GM20000 (cell line): ENCODE measurements around the gene RTN4RL2.

Experiments
- DNase-seq: peaks from one replicate; pipeline ENCODE4 v3.0.0; 2012; ENCODE audit warnings: low spot score
- TF ChIP-seq, protein P1 (sequence below): IDR thresholded peaks from 2 replicates; pipeline ENCODE4 v1.5.1; 2012; ENCODE audit warnings: mild to moderate bottlenecking, control low read depth; ENCODE audit errors: extremely low read depth, missing control alignments

The RTN4RL2 gene

DNA sequence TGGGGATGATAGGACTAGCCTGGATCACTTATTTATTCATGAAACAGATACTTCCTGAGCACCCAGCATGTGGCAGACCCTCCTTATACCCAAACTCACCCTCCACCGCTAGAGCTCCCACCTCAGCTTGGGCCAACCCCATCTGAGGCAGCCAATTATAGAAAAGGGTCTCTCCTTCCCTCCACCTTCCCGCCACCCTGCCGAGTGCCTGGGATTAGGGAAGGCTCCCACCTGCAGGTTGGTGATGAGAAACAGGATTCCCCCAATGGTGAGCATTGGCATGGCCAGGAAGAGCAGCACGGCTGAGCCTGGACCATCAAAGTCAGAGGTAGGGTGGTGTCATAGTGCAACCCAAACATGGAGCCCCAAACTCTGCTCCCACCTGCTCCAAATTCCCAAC, 39.3 kb upstream of the RTN4RL2 start:
- no peak for DNase-seq
- TF ChIP-seq, protein P1, sequence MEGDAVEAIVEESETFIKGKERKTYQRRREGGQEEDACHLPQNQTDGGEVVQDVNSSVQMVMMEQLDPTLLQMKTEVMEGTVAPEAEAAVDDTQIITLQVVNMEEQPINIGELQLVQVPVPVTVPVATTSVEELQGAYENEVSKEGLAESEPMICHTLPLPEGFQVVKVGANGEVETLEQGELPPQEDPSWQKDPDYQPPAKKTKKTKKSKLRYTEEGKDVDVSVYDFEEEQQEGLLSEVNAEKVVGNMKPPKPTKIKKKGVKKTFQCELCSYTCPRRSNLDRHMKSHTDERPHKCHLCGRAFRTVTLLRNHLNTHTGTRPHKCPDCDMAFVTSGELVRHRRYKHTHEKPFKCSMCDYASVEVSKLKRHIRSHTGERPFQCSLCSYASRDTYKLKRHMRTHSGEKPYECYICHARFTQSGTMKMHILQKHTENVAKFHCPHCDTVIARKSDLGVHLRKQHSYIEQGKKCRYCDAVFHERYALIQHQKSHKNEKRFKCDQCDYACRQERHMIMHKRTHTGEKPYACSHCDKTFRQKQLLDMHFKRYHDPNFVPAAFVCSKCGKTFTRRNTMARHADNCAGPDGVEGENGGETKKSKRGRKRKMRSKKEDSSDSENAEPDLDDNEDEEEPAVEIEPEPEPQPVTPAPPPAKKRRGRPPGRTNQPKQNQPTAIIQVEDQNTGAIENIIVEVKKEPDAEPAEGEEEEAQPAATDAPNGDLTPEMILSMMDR, result no peak

DNA sequence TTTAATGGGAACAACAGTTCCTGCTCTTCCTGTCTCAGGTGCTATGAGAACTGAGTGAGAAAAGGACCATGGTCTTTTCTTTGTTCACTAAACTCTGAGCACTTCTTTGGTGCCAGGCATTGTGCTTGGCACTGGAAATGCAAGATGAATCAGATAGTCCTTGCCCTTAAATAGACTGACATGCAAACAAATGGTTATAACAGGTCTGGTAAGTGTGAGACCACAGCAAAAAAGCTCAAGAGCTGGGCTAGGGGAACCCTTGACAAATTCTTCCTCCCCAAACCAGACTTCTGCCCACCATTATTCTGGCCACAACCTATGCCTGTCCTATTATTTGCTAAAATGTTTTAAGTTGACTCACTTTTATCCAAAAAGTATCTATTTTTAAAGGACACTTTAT, 38.5 kb upstream of the RTN4RL2 start:
- no peak for DNase-seq
- TF ChIP-seq, protein P1, result no peak

DNA sequence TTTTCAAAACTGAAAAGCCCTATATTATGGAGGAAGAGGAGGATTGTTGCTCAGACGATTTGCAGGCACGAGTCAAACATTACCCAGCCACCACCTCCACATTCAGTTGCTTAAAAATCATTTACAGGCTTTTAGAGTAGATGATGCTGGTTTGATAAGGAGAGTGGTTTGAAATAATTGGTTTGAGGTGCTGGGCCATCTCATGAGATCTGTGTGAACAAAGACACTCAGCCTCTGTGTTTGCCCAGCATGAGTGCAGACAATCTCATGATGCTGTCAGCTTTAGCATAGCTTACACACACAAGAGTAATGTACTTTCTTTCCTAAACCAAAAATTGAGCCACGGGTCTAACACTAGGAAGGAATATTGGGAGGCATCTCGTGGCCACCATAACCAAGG, 37.7 kb upstream of the RTN4RL2 start:
- no peak for DNase-seq

DNA sequence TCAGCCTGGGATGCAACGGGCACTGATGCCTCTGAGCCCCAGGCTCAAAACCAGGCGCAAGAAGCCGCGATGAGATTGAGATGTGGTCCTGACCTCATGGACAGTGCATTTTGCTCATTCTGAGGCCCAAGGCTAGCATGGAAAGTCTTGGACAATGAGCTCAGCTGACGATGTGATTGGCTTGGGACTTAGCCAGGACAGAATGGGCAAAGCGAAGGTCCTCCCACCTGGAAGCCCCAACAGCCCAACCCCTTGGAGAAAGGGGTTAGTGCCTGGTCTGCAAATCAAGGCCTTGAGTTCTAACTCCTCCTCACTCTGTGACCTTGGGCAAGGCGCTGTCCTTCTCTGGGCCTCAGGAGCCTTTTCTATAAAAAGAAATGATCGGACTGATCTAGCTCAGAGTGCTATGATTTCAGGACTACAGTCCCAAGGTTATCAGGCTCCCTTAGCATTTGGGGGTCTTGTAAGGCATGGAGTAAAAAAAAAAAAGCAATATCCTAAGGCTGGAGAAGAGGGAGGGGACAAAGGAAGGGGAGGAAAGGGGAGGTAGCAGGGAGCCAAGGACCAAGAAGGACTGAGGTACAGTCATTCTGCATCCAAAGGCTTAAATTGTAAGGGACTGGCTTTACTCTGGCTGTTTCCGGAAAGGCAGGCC, 36.1 kb upstream of the RTN4RL2 start:
- no peak for DNase-seq
- TF ChIP-seq, protein P1, result no peak

More for the DNA sequence above, 37.7 kb upstream of the RTN4RL2 start:
- TF ChIP-seq, protein P1, result no peak

DNA sequence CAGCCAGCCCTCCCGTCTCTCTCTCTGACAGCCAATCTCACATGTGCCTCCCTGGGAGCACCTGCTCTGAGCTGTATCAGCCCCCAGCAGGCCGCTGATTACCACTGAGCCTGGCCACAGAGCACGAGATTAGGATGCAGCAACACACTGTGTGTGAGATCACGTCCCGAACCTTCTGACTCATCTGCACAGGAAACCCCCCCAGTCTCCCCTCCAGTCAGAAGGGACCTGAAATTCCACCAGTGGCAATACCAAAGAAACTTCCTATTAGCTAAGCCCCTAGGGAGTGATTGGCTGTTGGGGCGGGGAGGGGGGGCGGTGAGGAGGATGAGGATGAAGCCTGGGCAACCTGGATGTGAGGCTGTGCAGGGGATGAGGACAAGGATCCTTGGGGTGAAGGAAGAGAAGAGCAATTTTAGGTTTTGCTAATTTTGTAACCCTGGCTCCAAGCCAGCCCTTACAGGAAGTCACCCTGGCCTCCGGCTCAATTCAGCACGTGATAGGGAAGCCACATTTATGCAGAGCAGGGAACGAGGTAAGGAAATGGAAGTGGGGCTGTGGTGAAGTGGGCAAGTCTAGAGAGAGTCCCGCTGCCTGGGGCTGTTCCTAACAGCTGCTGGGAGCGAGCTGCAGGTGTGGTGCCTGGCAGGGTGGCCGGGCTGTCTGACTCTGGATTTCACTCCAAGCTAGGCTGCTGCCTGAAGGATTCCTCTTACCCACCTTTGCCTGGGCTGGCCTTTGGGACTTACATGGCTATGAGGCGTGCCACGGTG, 35.4 kb upstream of the RTN4RL2 start:
- TF ChIP-seq, protein P1, result no peak
- peak; percentile 86 for DNase-seq

DNA sequence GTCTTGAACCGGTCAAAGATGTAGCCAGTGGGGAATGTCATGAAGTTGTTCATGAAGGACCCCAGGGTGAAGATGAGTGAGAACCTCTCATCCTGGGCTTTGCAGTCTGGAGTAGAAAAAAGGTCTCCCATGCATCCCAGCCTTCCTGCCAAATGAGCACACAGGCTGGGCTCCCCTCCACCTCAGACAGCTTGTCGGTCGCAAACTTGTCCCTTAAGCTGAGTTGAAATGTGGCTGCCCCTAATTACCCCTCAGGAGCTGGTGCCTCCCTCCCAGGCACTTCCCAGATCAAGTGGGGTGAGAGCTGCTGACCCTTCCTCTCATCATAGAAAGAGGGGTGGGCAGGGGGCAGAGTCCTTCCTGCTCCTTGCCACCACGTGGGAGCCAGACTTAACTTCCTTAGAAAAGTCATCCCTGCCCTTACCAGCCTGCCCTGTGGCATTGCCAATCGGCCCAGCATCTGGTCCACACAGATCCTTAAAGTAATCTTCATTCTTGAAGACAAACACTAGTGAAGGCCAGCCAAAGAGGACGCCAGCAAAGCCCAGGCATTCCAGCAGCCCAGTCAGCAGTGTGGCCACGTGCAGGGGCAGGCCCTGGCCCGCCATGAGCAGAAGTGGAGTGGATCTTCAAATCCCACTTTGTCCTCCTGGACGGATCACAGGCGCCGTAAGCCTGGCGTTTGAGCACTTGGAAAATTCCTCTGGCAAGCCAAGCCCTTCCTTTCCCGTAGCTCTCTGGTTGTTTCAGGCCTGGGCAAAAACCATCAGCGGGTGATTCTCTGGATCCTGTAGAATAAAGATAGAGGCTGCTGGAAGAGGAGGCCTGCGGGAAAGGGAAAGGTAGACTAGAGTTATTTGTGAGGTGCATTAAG, 34.5 kb upstream of the RTN4RL2 start:
- TF ChIP-seq, protein P1, result no peak
- DNase-seq, result no peak
